Mucosa of gallbladder (tissue), 1 donor: ENCODE measurements around the gene DUSP22. TPM values are rescaled to one million over a fixed set of nuclear protein-coding genes. Genes with fewer than 3 reads are reported as not detected.

ENCODE experiments used
- DNase-seq: peaks from one replicate; pipeline ENCODE4 v3.0.0-alpha.2; 2020; ENCODE audit warnings: low spot score
- total RNA-seq: library from RNA; stranded (reverse); gene quantifications from one replicate; pipeline ENCODE4 v1.2.1, GENCODE V29; 2021
- donor health status: DM: no; HTN: no; CAD: no.

Gene DUSP22
- total RNA-seq, 1 donor from 2014 or later, result 36.4 TPM

GRCh38 chr6:351011-351866 lies 59.0 kb downstream of the DUSP22 start:
- DNase-seq, result no peak

GRCh38 chr6:351867-352289 lies 59.6 kb downstream of the DUSP22 start:
- DNase-seq, result no peak

GRCh38 chr6:352474-352873 lies 60.2 kb downstream of the DUSP22 start:
- no peak for DNase-seq

GRCh38 chr6:352896-353470 lies 60.7 kb downstream of the DUSP22 start:
- DNase-seq, result no peak

- DNase-seq, result no peak
These were observed 61.6 kb downstream of the DUSP22 start for GRCh38 chr6:353642-354614.

- no peak for DNase-seq
These were observed 62.5 kb downstream of the DUSP22 start for GRCh38 chr6:354631-355280.

- no peak for DNase-seq
These were observed 63.3 kb downstream of the DUSP22 start for GRCh38 chr6:355373-356208.

GRCh38 chr6:356828-357251 lies 64.6 kb downstream of the DUSP22 start:
- no peak for DNase-seq

GRCh38 chr6:357261-357790 lies 65.0 kb downstream of the DUSP22 start:
- DNase-seq, result no peak

GRCh38 chr6:357791-358341 lies 65.6 kb downstream of the DUSP22 start:
- no peak for DNase-seq

GRCh38 chr6:358432-358831 lies 66.1 kb downstream of the DUSP22 start:
- no peak for DNase-seq

- DNase-seq, result no peak
These were observed 66.6 kb downstream of the DUSP22 start for GRCh38 chr6:358847-359246.

GRCh38 chr6:359261-360035 lies 67.2 kb downstream of the DUSP22 start:
- no peak for DNase-seq

GRCh38 chr6:360349-360748 lies 68.1 kb downstream of the DUSP22 start:
- DNase-seq, result no peak

- no peak for DNase-seq
These were observed 68.6 kb downstream of the DUSP22 start for GRCh38 chr6:360764-361373.

GRCh38 chr6:361411-362132 lies 69.3 kb downstream of the DUSP22 start:
- no peak for DNase-seq

GRCh38 chr6:362231-362923 lies 70.1 kb downstream of the DUSP22 start:
- DNase-seq, result no peak

GRCh38 chr6:362924-363249 lies 70.6 kb downstream of the DUSP22 start:
- DNase-seq, result no peak
